Epithelial cell of umbilical artery (primary cell): ENCODE measurements around the gene VMP1. TPM values are rescaled to one million over a fixed set of nuclear protein-coding genes. Genes with fewer than 3 reads are reported as not detected.

ENCODE experiments used
- total RNA-seq: library from RNA; depleted of rRNA; stranded (reverse); fragments of >200 nt; gene quantifications from 2 replicates; pipeline ENCODE4 v1.2.3, GENCODE V29; 2014

VMP1 gene
- total RNA-seq, result 269 and 291 TPM in 2 replicates

DNA sequence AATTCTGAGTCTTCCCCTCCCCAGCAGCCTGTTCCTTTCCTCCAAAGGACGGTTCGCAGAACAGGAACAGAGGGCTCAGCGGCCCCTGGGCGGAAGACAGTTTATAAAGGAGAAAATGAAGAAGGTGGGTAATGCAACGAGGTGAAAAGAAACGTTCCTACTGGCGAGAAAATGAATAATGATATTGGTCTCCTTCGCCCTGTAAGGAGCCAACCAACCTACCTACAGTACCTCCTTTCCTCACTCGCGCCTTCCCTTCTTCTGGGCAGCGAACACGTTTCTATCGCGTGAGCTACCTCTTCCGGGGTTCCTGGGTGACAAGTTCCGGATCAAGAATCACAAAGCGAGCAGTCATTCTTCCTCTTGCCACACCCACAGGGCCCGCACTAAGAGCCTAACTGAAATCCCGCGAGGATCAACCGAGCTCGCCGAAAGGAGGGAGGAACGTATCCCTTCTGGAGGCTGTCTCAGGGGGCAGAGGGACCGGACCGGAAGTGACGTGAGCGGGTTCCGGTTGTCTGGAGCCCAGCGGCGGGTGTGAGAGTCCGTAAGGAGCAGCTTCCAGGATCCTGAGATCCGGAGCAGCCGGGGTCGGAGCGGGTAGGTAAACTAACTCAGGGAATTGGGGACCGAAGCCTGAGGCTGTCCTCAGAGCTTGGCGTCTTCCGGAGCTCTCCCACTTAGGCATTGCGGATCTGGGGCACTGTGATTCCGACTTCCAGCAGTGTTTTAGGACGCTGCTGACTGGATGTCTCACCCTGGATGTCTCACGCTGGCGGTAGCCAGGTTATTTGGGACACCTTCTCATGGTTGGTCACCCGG lies at the start of gene VMP1, which contains the start of gene PTRH2:
Gene VMP1 (plus strand): TSS at position 506 of the 822 bp plus-strand sequence. CDS start 23,793 bp downstream, outside the sequence.
Gene PTRH2 (minus strand): TSS at position 282 of the 822 bp plus-strand sequence. CDS start 9,452 bp downstream, outside the sequence.

Other genes with a start within 250 kb of the VMP1 start
- 65.8 and 67.9 TPM in 2 replicates for gene DHX40, start 142.0 kb upstream of the VMP1 start, total RNA-seq
- 430 and 443 TPM in 2 replicates for gene CLTC, start 87.8 kb upstream of the VMP1 start, total RNA-seq
- 40.9 and 52.9 TPM in 2 replicates for gene PTRH2, start 224 bp upstream of the VMP1 start, total RNA-seq
- 7.5 and 16.6 TPM in 2 replicates for gene TUBD1, start 185.3 kb downstream of the VMP1 start, total RNA-seq
- 19.5 and 77.8 TPM in 2 replicates for gene RPS6KB1, start 185.5 kb downstream of the VMP1 start, total RNA-seq